Uterus (tissue), 2 donors: ENCODE results near the gene EPHA6.

ENCODE experiments used
- CTCF ChIP-seq, 4 experiments: fragments of 200-600 bp in 2 of 4; fragments of 450-650 bp in 2 of 4; sonication (generic) in 2 of 4; IDR thresholded peaks; one replicate each; pipeline ENCODE4 v1.5.1; 2016 to 2019; ENCODE audit warnings: antibody characterized with exemption in 4 of 4, mild to moderate bottlenecking in 2 of 4, moderate library complexity in 1 of 4
- POLR2A ChIP-seq, 2 donors: fragments of 450-650 bp; IDR thresholded peaks; one replicate each; pipeline ENCODE4 v1.6.1; 2016; ENCODE audit warnings: antibody characterized with exemption in 2 of 2, mild to moderate bottlenecking in 1 of 2, moderate library complexity in 1 of 2

- TF ChIP-seq CTCF (IDR thresholded peaks at IDR 0.05) (no peak), POLR2A (IDR thresholded peaks at IDR 0.05) (no peak)
These were observed 260.2 kb downstream of the EPHA6 start for GRCh38 chr3:97074546-97074945.
